Activated gamma-delta T cell treated with Interleukin-2 at 50 U/mL for 16 hours (primary cell): ENCODE data around the gene MYH15.

Source experiments
- DNase-seq: peaks from one replicate; pipeline ENCODE4 v3.0.0-alpha.2; 2020

Gene MYH15

DNA sequence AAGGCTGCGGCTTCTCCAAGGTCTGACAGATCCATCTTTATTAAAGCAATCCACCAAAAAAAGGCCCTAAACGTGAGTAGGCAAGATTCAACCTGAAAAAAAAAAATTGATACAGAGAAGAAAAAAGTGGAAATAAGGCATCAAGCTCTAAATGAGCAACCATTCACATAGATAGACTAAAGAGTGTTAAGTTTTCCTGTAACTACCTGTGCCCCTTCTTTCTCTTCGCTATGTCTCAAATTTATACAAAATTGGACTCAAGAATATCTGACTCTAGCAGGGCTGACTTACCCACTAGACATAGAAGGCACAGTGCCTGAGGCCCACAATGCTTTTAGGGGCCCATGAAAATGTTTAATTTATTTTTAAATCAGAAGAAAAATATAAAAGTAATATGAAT is at the start of gene MYH15:
Gene MYH15, minus strand, starts transcription at position 101 of the 400 bp plus-strand sequence. Its CDS starts 66 bp downstream, at position 35.
- no peak for DNase-seq

DNA sequence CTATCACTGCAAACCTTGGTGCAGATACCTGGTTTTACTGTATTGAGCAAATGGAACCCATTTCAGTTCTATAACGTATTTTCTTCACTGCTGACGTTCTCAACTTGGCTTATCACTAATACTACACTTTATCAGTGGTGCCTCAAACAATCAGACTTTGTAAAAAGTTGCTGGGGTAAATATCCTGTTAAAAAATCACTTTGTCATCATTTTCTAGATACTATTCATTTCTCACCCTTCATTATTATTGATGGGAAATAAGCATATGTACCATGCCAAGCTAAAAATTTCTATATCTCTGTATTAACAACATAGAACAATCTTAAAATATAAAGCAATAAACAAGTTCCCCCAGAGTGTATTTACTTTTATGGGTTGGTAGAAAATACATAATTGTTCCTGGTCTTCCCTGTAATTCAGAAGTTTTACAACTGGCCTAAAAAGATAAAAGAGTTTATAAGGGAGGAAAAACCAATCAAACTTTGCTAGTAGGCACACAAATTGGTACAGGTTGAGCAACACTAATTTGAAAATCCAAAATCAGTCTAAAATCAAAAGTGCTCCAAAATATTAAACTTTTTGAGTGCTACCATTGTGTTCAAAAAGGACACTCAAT is 45.7 kb upstream of the MYH15 start:
- DNase-seq: no peak

DNA sequence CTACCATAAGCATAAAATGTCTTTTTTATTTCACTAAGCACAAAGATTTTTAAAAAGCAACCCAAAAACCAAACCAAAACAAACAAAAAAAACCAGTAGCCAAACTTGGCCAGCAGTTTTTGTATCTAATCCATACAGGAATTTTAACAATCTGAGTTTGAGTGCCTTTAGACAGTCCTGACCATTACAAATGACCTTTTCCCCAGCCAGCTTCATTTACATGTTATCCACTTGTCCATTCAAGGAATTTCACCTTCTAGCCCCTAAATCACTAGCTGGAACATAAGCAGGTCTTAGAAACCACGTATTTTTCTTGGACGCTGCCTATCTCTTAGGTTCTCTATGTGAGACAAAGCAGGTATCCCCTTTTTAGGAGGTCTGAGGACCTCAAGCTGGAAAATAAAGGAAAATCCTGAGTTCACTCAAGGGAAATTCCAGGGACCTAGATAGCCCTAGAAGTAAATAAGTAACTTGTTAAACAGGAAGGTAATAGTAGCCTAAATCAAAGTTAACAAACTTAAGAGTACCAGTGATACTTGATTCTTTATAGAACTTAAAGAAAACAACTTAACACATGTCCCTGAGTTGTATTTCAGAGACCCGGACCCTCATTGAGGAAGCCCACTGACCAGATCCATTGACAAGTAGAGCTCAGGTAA is 44.6 kb upstream of the MYH15 start:
- DNase-seq: no peak

DNA sequence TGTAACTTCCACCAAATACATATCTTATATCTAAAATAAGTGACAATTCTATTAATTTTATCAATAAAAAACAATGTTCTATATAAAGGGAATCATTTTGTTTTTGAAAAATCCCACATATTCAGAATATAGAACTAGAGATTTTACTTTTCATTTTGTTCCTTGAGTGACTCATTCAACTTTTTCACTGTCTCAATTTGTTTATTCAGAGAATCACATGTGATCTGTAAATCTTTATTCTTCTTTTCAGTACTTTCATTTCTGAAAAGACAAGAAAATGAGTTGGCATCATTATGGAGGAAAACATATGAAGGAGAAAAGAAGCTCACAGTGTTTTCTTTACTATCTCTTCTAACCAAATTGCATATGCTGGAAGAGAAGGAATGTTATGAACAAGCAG is 43.8 kb upstream of the MYH15 start:
- DNase-seq: no peak

DNA sequence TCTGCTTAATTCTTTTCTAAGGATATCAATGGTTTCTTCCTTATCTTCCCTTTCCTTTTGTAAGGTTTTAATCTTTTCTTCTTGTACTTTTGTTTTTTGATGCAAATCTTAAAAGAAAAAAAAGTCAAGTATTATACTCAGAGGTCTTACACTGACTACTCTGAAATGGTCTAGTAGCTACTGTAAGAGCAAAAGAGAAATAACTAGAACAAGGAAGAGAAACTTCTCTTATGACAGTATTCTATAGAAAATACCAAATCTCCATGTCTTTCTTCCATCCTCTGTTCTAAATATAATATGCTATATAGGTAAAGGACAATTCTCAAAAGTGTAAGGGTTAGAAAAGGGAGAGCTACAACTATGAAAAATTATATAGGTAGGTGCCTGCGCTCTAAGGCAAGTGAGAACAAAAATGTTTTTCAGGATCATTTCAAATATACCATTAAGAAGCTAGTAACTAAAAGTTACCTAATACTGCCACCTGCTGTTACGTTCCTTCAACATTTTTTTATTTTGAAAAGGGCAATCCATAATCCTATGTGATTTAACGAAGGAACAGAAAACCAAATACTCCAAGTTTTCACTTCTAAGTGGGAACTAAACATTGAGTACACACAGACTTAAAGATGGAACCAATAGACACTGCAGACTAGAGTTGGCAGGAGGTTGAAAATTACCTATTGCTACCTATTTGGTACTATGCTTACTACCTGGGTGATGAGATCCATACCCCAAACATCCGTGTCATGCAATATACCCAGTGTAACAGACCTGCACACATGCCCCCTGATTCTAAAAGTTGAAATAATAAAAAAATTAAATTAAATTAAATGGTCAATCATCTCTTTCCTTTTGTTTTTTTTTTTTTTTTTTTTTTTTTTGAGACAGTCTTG is 42.1 kb upstream of the MYH15 start:
- DNase-seq: no peak

GRCh38 chr3:108548886-108549285 is 38.5 kb upstream of the MYH15 start:
- DNase-seq: no peak

- no peak for DNase-seq
Measured at GRCh38 chr3:108548304-108548703, 37.9 kb upstream of the MYH15 start.

GRCh38 chr3:108546692-108547091 is 36.3 kb upstream of the MYH15 start:
- no peak for DNase-seq

DNA sequence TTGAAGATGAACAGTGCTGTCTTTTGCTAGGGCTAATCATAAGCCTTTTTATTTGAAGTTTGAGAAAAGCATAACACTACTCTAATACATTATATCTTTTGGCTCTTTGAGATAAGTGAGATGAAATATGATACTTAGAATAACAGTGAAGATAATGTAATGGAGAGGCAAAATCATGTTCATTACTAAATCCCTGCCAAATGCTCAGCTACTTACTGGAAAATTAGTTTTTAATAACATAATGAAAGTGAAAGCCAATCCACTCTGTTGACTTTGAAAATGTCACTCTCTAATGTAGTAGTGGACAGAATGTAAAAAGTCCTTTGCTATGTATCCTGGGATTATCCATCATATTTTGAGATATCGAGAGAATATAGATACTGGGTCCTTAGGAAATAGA is 35.9 kb upstream of the MYH15 start:
- no peak for DNase-seq

DNA sequence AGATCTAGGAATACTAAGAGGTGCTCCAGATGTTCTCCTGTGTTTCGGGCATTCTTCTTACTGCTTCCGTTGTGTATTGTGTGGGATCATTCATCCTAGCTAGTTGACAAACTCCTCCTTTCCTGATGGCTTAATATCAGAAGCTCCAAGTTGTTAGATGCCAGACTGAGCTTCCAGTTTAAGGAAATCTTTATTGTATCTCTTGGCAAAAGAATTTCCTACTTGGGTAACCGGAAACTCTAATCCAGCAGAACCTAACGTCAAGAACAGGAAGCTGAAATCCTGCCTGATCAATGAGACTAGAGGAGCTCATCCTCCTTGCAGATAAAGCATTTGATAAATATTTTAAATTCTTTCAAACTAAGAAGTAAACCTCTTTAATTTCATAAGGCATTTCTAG is 27.7 kb upstream of the MYH15 start:
- no peak for DNase-seq

GRCh38 chr3:108528459-108529252 is 18.3 kb upstream of the MYH15 start:
- no peak for DNase-seq

DNA sequence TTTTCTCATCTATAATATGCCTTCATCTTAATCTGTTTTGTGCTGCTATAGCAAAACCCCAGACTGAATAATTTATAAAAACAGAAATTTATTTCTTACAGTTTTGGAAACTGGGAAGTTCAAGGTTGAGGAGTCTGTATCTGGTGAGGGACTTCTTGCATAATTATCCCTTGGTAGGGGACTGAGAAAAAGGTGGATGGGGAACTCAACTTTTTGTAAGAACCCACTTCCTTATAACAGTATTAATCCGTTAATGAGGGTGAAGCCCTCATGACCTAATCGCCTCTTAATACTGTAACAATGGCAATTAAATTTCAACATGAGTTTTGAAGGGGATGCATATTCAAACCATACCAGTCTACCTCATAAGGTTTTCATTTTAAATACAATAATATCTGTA is 17.4 kb upstream of the MYH15 start:
- no peak for DNase-seq

DNA sequence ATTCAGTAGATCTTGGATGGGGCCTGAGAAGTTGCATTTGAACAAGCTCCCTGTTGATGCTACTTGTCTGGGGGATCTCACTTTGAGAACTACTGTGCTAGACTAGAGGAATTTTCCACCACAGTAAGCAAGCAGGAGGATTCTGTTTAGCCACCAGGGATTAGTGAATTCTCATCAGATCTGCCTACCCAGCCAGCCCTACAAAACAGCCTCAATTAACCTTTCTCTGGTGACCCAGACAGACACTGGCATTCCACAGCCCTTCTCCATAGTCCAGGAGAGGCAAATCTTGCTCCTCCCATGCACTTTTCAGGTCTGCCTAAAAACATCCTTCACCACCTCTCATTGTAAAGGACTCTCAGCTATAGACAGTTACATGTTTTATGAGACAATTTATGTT is 16.7 kb upstream of the MYH15 start:
- DNase-seq: no peak

- DNase-seq: no peak
Measured at GRCh38 chr3:108525971-108526370, 15.6 kb upstream of the MYH15 start.

- DNase-seq: no peak
Measured at GRCh38 chr3:108525256-108525655, 14.9 kb upstream of the MYH15 start.

DNA sequence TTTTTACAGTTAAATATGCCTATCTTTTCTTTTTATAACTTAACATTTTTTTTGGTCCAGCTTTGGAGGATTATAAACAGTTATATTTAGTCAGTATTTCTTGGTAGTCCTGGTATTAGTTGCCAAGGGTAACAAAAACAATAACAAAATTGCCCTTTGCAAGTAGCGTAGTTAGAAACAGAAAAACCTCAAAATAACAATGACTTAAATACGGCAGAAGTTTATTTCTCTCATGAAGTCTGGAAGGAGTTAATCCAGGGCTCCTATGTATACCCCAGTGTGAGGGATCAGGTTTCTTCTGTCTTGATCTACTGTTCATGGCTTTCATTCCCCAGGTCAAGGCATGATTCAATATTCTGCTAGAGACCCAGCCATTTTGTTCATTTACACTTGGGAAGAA is 14.1 kb upstream of the MYH15 start:
- DNase-seq: no peak

GRCh38 chr3:108518895-108519294 is 8.5 kb upstream of the MYH15 start:
- DNase-seq: no peak

DNA sequence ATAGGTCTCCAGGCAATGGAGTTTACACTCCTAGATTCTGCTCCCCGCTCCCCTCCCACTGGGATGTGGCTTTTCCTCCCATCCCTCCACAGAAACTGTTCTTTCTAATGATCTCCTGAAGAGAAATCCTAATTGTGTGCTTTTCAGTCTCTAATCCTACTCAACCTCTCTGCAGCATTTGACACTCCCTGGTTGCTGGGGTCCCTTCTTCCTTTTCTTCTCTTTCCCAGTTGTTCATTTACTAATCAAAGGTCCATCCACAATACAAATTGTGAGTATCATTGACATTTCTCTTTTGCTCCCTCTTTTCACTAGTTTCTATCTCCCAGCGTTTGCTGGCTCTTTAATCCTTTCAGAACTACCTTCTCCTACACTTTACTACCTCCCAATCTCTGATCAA is 6.5 kb upstream of the MYH15 start:
- DNase-seq: no peak

DNA sequence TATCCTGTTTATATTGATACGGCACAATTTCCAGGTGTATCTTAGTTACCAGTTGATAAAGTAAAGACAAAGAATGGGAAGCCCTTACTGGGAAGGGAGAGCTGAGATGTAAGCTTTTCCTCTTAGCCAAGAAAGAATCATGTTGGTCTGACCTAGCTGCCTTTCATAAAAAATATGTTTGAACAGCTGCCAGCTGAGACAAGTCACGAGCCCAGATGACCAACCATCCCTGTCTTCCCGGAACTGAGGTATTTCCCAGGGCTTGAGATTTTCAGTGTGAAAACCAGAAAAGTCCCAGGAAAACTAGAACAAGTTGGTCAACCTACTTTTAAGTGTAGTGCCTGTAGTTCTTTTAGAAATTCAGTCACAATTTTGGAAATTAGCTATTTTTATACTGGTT is 3.6 kb upstream of the MYH15 start:
- no peak for DNase-seq

DNA sequence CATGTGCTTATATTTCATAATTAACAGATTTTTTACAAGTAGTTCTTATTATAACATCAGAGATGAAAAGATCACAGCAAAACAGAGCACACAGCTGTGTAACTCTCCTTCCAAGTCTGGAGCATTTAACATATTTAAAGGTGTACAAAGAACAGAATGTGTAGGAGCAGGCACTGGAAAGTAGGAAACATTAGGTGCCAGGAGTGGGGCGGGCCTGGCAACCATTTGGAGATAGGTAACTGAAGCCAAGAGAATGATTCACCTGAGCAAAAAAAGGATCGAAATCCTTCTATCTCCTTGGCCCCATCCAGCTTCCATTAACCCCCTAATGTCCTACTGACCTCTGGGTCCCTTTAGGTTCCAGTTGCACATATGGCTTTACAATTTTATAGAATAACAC is 2.3 kb upstream of the MYH15 start:
- DNase-seq: no peak

GRCh38 chr3:108511490-108511889 is 1.1 kb upstream of the MYH15 start:
- no peak for DNase-seq

- no peak for DNase-seq
Measured at GRCh38 chr3:108511055-108511454, 659 bp upstream of the MYH15 start.

DNA sequence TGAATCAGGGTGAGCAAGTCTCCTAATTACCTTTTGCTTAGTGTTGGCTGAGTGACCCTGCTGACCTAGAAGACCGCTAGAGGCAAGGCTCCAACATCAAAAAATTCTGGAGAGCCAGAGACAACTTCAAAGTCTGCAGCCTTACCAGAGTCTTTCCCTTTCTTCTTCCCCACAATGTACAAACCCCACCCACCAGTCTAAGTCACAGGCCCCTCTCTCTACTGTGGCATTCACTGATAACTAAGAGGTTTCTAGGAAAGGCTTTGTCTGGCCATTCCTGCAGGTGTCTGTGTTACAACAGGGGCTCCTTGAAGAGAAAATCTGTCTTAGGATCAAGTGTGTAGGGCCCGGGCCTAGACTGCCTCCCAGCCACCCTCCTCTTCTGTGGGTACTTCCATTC is 525 bp downstream of the MYH15 start:
- no peak for DNase-seq
